ENCODE measurements around the gene TRMT61A.

TRMT61A gene

DNA sequence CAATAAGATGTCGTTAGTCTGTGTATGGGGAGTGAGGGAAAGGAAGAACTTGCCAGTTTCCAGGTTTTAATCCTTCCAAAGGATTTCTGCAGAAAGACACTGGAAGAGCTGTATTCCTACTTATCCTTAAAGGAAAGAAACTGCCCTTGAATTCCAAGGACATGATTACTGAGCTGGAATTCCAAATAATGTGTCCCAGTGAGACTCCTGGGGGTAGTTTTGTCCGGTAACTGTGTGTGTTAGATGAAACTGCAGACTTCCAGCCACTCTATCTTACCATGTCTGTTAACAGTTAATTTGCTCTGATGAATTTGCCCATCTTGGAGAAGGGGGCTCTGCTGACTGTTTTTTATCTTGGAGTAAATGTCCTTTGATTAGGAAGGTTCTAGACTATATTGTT is 39.4 kb upstream of the TRMT61A start:
- H3K36me3 ChIP-seq (ENCODE audit: control insufficient read depth, low read length) = peaks cover 28% of the 10 kb centered on the region
- H3K27ac ChIP-seq (ENCODE audit: low read depth, low read length) = no peak overlapping the region
- no peaks in the 10 kb centered on the region for H3K27me3 ChIP-seq (ENCODE audit: control insufficient read depth, low read length)
- H3K4me3 ChIP-seq (ENCODE audit: low read length) = no peak overlapping the region
- H3F3A ChIP-seq (ENCODE audit: control insufficient read depth, insufficient read depth) = peaks cover 3% of the 10 kb centered on the region; the same call in 1 of the 2 replicates
- H3K4me2 ChIP-seq (ENCODE audit: low read length) = no peak overlapping the region
- H4K20me1 ChIP-seq (ENCODE audit: control insufficient read depth, insufficient read depth, low read depth, low read length) = no peaks in the 10 kb centered on the region
- H3K79me2 ChIP-seq (ENCODE audit: control insufficient read depth, low read length) = no peaks in the 10 kb centered on the region
- no peaks in the 10 kb centered on the region for H3K9me3 ChIP-seq (ENCODE audit: control insufficient read depth, insufficient read depth, low read length)
- TF ChIP-seq, protein P1, sequence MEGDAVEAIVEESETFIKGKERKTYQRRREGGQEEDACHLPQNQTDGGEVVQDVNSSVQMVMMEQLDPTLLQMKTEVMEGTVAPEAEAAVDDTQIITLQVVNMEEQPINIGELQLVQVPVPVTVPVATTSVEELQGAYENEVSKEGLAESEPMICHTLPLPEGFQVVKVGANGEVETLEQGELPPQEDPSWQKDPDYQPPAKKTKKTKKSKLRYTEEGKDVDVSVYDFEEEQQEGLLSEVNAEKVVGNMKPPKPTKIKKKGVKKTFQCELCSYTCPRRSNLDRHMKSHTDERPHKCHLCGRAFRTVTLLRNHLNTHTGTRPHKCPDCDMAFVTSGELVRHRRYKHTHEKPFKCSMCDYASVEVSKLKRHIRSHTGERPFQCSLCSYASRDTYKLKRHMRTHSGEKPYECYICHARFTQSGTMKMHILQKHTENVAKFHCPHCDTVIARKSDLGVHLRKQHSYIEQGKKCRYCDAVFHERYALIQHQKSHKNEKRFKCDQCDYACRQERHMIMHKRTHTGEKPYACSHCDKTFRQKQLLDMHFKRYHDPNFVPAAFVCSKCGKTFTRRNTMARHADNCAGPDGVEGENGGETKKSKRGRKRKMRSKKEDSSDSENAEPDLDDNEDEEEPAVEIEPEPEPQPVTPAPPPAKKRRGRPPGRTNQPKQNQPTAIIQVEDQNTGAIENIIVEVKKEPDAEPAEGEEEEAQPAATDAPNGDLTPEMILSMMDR (IDR thresholded peaks at IDR 0.05; ENCODE audit: low read depth, low read length, poor library complexity, severe bottlenecking) = no peak
- no peak for TF ChIP-seq EZH2phosphoT487 (IDR thresholded peaks at IDR 0.05; ENCODE audit: borderline replicate concordance, low read length)
- no peaks in the 10 kb centered on the region for H3K9me2 ChIP-seq (replicated peaks; ENCODE audit: control insufficient read depth, low read length)
- H3K4me1 ChIP-seq (ENCODE audit: control insufficient read depth, low read length) = no peaks in the 10 kb centered on the region

- Histone ChIP-seq H3K36me3 (ENCODE audit: control insufficient read depth, low read length) (peaks cover 34% of the 10 kb centered on the region), H3K27ac (ENCODE audit: low read depth, low read length) (no peak overlapping the region)
These were observed 37.3 kb upstream of the TRMT61A start for GRCh38 chr14:103491691-103492090.

DNA sequence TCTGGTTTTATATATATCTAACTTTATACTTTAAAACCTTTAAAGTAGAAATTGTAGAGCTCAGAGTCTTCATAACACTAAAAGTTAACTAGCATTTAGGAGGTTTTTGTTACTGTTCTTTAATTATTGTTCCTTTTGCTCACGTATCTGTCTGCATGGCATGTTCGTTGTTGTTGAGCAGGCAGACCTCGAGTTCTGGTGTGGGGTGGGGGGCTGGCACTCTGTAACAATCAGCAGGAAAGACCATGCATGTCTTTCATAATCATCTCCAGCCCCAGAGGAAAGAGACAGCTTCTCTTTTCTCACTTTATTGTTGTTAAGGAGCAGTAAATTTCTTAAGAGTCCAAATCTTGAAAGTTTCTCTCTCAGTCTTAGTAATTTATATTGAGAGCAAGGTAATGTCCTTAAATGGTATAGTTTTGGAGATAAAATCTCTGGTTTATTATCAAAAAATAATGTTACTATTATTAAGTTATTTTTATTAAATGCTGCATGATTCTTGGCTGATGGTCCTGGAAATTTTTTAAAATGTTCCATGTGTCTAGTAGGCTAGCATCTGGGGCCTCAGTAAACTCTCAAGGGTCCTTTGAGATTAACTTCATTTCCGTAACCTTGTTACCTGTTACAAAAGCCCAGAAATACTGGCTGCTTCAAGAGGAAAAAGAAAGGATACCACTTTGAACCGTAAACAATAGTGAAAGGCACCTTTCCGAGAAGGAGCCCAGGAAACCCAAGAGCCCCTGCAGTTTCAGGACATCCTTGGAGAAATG is 36.7 kb upstream of the TRMT61A start:
- H3K4me1 ChIP-seq (ENCODE audit: control insufficient read depth, low read length) = no peaks in the 10 kb centered on the region
- H3K79me2 ChIP-seq (ENCODE audit: control insufficient read depth, low read length) = no peaks in the 10 kb centered on the region
- no peaks in the 10 kb centered on the region for H3K9me3 ChIP-seq (ENCODE audit: control insufficient read depth, insufficient read depth, low read length)
- no peak for TF ChIP-seq EZH2phosphoT487 (IDR thresholded peaks at IDR 0.05; ENCODE audit: borderline replicate concordance, low read length)
- TF ChIP-seq, protein P1 (IDR thresholded peaks at IDR 0.05; ENCODE audit: low read depth, low read length, poor library complexity, severe bottlenecking) = no peak
- H4K20me1 ChIP-seq (ENCODE audit: control insufficient read depth, insufficient read depth, low read depth, low read length) = no peaks in the 10 kb centered on the region
- no peak overlapping the region for H3K4me2 ChIP-seq (ENCODE audit: low read length)
- no peak overlapping the region for H3K27ac ChIP-seq (ENCODE audit: low read depth, low read length)
- peaks cover 35% of the 10 kb centered on the region for H3K36me3 ChIP-seq (ENCODE audit: control insufficient read depth, low read length)
- H3K27me3 ChIP-seq (ENCODE audit: control insufficient read depth, low read length) = no peaks in the 10 kb centered on the region
- no peaks in the 10 kb centered on the region for H3K9me2 ChIP-seq (replicated peaks; ENCODE audit: control insufficient read depth, low read length)
- H3F3A ChIP-seq (ENCODE audit: control insufficient read depth, insufficient read depth) = peaks cover 5% of the 10 kb centered on the region; the same call in 1 of the 2 replicates
- H3K4me3 ChIP-seq (ENCODE audit: low read length) = no peak overlapping the region

More at GRCh38 chr14:103491691-103492090, 37.3 kb upstream of the TRMT61A start:
- no peaks in the 10 kb centered on the region for H3K27me3 ChIP-seq (ENCODE audit: control insufficient read depth, low read length)
- H3F3A ChIP-seq (ENCODE audit: control insufficient read depth, insufficient read depth) = peaks cover 3% of the 10 kb centered on the region; the same call in 1 of the 2 replicates
- TF ChIP-seq EZH2phosphoT487 (IDR thresholded peaks at IDR 0.05; ENCODE audit: borderline replicate concordance, low read length) = no peak
- TF ChIP-seq, protein P1 (IDR thresholded peaks at IDR 0.05; ENCODE audit: low read depth, low read length, poor library complexity, severe bottlenecking) = no peak
- no peaks in the 10 kb centered on the region for H3K4me1 ChIP-seq (ENCODE audit: control insufficient read depth, low read length)
- H3K4me2 ChIP-seq (ENCODE audit: low read length) = no peak overlapping the region
- no peaks in the 10 kb centered on the region for H3K9me2 ChIP-seq (replicated peaks; ENCODE audit: control insufficient read depth, low read length)
- no peak overlapping the region for H3K4me3 ChIP-seq (ENCODE audit: low read length)
- no peaks in the 10 kb centered on the region for H3K79me2 ChIP-seq (ENCODE audit: control insufficient read depth, low read length)
- H3K9me3 ChIP-seq (ENCODE audit: control insufficient read depth, insufficient read depth, low read length) = no peaks in the 10 kb centered on the region
- no peaks in the 10 kb centered on the region for H4K20me1 ChIP-seq (ENCODE audit: control insufficient read depth, insufficient read depth, low read depth, low read length)
